Ramos (cell line): Measurements from ENCODE around the gene SEPTIN8.

ENCODE experiments used
- in situ Hi-C: fragments of 300-500 bp; cut with MboI; formaldehyde crosslinking; loops from one replicate; pipeline ENCODE4 v1.14.3; 2022; ENCODE audit warnings: low sequenced_read_pairs; ENCODE audit not compliant: unreplicated experiment

SEPTIN8 gene

DNA sequence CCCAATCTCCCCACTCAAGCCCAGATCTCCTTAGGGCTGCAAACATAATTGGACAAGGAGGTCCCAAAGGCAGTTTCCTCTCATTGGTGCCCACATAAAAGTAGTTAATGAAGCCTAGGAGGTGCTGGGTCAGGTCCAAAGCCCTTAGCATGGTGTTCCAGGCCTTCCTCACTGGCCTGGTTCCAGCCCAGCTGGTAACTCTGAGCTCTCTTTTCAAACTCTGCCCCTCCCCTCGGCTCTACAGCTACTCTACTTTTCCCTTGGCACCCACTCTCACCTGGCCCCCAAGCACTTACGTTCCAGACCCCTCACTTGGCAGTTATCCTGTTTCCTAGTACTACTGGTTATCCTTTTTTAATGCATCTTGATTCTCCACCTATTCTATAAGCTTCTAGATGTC lies 9.9 kb downstream of the SEPTIN8 start:
- in situ Hi-C loops = no loop called here

GRCh38 chr5:132766806-132767055 lies 10.3 kb downstream of the SEPTIN8 start:
- in situ Hi-C loops = no loop called here

- in situ Hi-C loops = no loop called here
Measured at GRCh38 chr5:132766020-132766805, 10.8 kb downstream of the SEPTIN8 start.

- in situ Hi-C loops = no loop called here
Measured at GRCh38 chr5:132765311-132766019, 11.6 kb downstream of the SEPTIN8 start.

DNA sequence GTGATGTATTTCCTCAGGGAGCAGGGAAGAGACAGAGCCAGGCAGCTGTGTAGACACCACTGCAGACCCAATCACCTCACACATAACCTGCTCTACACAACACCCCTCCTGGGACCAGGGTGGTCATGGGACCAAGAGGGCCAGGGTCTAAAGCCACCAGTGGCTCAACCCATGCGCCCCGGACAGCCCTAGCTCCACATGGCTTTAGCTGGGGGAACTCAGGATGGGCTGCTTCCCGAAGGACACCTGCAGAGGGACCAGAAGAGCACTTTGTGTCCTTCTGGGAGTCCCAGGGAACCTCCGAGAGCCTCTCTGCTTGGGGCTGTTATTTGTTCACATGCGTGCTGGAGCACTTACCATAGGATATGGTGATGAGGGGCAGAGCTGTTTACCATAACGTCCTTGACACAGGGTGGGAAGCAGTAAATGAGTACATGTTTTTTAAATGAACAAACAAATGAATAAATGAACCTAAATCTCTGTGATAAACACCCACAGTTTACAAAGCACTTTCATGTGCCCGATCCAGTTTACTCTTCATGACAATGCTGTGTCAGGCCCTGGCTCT lies 12.3 kb downstream of the SEPTIN8 start:
- in situ Hi-C loops = no loop called here

GRCh38 chr5:132764051-132764450 lies 13.0 kb downstream of the SEPTIN8 start:
- in situ Hi-C loops = no loop called here

- in situ Hi-C loops = no loop called here
Measured at GRCh38 chr5:132763181-132764036, 13.6 kb downstream of the SEPTIN8 start.

- in situ Hi-C loops = no loop called here
Measured at GRCh38 chr5:132762246-132763000, 14.6 kb downstream of the SEPTIN8 start.

GRCh38 chr5:132761321-132762240 lies 15.5 kb downstream of the SEPTIN8 start:
- in situ Hi-C loops = no loop called here

- in situ Hi-C loops = no loop called here
Measured at GRCh38 chr5:132760601-132761317, 16.3 kb downstream of the SEPTIN8 start.

- in situ Hi-C loops = no loop called here
Measured at GRCh38 chr5:132760049-132760420, 17.0 kb downstream of the SEPTIN8 start.

DNA sequence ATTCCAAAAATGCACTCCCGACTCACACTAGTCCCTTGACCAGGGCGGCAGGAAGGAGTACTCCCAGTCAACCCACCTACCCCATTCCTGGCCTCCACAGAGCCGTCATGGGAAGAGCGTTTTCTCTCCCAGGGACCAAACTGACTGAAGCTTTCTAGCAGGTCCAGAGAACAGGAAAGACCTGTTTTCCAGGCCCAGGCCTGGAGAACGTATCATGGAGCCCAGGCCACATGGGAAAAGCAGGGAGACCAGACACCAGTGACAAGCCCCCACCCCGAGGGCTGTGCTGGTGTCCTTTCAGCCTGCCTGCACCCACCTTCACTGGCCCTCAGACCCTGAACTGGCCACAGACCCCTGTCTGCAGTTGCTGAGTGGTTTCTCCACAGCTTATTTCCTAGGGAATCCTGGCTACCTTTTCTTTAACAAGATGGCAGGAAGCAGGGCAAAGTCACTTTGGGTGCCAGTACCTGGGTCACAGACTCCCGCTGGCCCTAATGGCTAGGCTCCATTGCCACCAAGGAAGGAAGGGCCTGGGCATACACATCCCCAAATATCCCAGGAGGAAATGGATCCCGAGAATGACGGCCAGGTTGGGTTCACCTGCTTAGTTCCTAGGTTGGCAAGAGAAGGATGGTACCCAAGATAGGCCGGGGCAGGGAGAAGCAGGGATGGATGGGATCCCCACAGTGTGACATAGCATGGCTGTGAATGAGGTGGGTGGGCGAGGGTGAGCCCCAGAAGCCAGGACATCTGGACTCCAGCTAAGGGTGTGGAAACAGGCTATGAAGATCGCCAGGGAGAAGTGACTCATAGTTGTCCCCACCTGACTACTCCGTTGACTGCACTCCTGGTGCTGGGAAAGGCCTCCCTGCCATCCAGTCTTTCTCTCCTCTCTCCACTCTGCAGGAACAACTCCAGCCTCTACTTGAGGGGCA lies 17.7 kb downstream of the SEPTIN8 start:
- in situ Hi-C loops = no loop called here

- in situ Hi-C loops = no loop called here
Measured at GRCh38 chr5:132758451-132758850, 18.6 kb downstream of the SEPTIN8 start.

GRCh38 chr5:132756542-132756941 lies 20.5 kb downstream of the SEPTIN8 start:
- in situ Hi-C loops = no loop called here

GRCh38 chr5:132754947-132755346 lies 22.1 kb downstream of the SEPTIN8 start:
- in situ Hi-C loops = no loop called here

DNA sequence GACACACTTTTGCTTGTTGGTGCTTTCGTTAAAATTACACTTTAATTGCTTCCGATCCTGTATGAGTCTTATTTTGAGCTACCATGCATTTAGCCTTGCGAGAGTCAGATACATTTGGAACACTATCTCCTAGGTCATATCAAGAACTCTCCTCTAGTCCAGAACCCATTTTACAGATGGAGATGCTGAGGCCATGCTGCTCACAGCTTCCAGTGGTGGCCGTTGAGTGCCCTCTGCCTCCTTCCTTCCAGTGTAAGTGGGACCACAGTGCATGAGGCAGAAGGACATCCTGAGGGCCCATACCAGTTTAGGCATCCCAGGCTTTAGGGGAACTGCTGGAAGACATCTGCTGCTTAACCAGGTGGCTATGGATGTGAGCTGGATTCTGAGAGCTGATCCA lies 22.9 kb downstream of the SEPTIN8 start:
- in situ Hi-C loops = no loop called here
